ENCODE measurements around the gene GZF1.

GRCh38 chr20:23332467-23332866 is 29.5 kb upstream of the GZF1 start:
- TF ChIP-seq CTCF (IDR thresholded peaks at IDR 0.05) (no peak), POLR2A (IDR thresholded peaks at IDR 0.05) (no peak)

Measured in right lobe of liver (tissue), 4 donors.